IPS-15b (cell line): ENCODE measurements around the gene FOXR1.
"Not testable (repeated sequence)": the region's sequence is repeated elsewhere in the genome, so short reads cannot be mapped to it uniquely, and the experiment has no call there.

Experiments
- H3K27me3 ChIP-seq: one replicate; pipeline ENCODE4 v1.6.1; 2013; ENCODE audit warnings: low read length; ENCODE audit not compliant: control insufficient read depth, insufficient read depth
- H3K36me3 ChIP-seq: one replicate; pipeline ENCODE4 v1.6.1; 2013; ENCODE audit warnings: low read length; ENCODE audit not compliant: control insufficient read depth, insufficient read depth
- H3K4me1 ChIP-seq: one replicate; pipeline ENCODE4 v1.6.1; 2013; ENCODE audit warnings: mild to moderate bottlenecking, low read length; ENCODE audit not compliant: control insufficient read depth, insufficient read depth
- H3K4me3 ChIP-seq: one replicate; pipeline ENCODE4 v1.5.1; 2013; ENCODE audit warnings: low read depth, low read length
- H3K9ac ChIP-seq: one replicate; pipeline ENCODE4 v1.6.1; 2013; ENCODE audit warnings: low read depth, mild to moderate bottlenecking, low read length
- H3K9me3 ChIP-seq: one replicate; pipeline ENCODE4 v1.6.1; 2013; ENCODE audit warnings: mild to moderate bottlenecking, low read length; ENCODE audit not compliant: control insufficient read depth, insufficient read depth

The FOXR1 gene

DNA sequence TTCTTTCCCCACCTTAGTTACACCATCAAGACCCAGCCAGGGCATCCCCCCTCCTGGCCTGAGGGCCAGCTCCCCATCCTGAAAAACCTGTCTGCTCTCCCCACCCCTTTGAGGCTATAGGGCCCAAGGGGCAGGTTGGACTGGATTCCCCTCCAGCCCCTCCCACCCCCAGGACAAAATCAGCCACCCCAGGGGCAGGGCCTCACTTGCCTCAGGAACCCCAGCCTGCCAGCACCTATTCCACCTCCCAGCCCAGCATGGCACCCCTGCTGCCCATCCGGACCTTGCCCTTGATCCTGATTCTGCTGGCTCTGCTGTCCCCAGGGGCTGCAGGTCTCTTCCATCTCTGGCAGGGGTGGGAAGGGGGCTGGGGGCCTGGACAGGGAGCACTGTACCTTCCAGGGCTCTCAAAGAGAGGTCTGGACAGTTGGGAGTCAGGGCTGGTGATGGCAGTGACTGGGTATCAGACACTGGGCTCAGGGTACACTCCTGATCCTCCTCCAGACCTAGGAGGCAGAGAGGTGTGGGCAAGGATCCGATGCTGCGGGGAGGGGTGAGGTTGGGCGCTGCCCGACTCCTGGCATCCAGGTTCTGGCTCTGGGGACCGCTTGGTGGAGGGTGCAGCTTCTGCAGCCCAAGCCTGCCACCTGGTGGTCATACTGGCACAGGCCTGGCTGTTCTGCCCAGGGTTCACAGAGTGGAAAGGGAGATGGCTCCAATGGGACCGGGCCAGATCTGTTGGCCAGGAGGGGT is 15.3 kb upstream of the FOXR1 start, which contains the start of gene UPK2:
Gene UPK2 (plus strand): TSS at position 205 of the 753 bp plus-strand sequence. CDS start 53 bp downstream, at position 258.
- no peaks in the 10 kb centered on the region for H3K27me3 ChIP-seq
- H3K4me1 ChIP-seq, result no peaks in the 10 kb centered on the region
- no peak within 1 kb of the TSS for H3K4me3 ChIP-seq
- no peak within 1 kb of the TSS for H3K9ac ChIP-seq
- no peaks in the 10 kb centered on the region for H3K36me3 ChIP-seq
- H3K9me3 ChIP-seq, result no peaks in the 10 kb centered on the region

DNA sequence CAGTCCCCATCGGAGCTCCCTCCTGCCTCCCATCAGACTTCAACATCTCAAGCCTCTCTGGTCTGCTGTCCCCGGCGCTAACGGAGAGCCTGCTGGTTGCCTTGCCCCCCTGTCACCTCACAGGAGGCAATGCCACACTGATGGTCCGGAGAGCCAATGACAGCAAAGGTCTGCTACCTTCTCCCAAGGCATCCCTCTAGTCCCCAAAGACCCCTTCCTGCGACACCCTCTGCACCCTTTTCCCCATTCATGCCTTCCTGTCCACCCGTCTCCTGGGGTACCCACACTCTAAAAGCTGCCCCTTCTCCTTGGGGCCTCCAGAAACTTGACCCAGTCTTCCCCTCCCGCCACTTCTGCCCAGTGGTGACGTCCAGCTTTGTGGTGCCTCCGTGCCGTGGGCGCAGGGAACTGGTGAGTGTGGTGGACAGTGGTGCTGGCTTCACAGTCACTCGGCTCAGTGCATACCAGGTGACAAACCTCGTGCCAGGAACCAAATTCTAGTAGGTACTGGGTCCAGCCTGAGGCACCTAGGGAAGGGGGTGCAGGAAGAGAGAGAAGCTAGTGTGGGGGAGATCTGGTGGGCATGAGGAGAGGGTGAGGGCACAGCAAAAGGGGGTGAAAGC is 14.6 kb upstream of the FOXR1 start:
- H3K27me3 ChIP-seq, result no peaks in the 10 kb centered on the region
- no peaks in the 10 kb centered on the region for H3K9me3 ChIP-seq
- H3K36me3 ChIP-seq, result no peaks in the 10 kb centered on the region
- H3K4me3 ChIP-seq, result no peak overlapping the region
- no peaks in the 10 kb centered on the region for H3K4me1 ChIP-seq
- H3K9ac ChIP-seq, result no peak overlapping the region

DNA sequence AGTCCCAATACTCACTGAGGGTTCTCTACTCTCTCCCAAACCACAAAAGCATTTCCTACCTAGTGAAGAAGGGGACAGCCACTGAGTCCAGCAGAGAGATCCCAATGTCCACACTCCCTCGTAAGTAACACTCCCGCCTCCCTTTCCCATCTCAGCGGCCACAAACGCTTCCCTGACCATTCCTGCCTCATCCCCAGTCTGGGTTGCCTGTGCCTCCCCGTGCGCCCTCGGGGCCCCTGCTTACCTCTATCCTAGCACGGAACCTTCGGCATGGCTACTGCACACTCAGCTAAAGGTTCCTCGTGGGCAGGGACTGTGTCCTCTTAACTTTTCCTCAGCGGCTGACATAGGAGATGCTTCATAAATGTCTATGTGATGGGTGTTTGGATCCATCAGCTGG is 14.0 kb upstream of the FOXR1 start:
- Histone ChIP-seq H3K9me3 (no peaks in the 10 kb centered on the region), H3K36me3 (no peaks in the 10 kb centered on the region), H3K27me3 (no peaks in the 10 kb centered on the region), H3K9ac (no peak overlapping the region), H3K4me1 (no peaks in the 10 kb centered on the region), H3K4me3 (no peak overlapping the region)

DNA sequence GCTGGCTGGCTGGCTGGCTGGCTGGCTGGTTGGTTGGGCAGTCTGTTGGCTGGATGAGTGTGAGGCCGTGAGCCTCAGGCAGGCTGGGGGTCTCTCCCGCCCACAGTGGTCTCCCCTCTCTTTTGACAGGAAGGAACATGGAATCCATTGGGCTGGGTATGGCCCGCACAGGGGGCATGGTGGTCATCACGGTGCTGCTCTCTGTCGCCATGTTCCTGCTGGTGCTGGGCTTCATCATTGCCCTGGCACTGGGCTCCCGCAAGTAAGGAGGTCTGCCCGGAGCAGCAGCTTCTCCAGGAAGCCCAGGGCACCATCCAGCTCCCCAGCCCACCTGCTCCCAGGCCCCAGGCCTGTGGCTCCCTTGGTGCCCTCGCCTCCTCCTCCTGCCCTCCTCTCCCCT is 13.6 kb upstream of the FOXR1 start:
- no peaks in the 10 kb centered on the region for H3K27me3 ChIP-seq
- H3K9ac ChIP-seq, result no peak overlapping the region
- no peak overlapping the region for H3K4me3 ChIP-seq
- no peaks in the 10 kb centered on the region for H3K9me3 ChIP-seq
- no peaks in the 10 kb centered on the region for H3K4me1 ChIP-seq
- no peaks in the 10 kb centered on the region for H3K36me3 ChIP-seq

DNA sequence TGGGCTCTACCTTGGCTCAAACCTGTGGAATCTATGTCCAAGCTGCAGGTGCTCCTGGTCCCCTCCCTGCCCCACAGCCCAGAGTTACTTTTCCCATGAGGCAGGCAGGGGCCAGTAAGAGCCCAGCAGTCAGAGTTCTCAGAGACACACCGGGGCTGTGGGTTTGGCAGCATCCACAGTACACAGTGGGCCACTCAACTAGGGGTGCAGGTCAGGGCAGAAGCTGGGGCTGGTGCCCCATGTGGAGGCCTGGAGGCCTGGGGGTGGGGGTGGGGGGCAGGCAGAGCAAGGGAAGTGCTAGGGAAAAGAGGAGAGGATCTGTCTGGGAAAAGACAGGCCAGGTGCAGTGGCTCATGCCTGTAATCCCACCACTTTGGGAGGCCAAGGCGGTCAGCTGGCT is 13.0 kb upstream of the FOXR1 start:
- H3K4me1 ChIP-seq, result no peaks in the 10 kb centered on the region
- no peak overlapping the region for H3K9ac ChIP-seq
- no peak overlapping the region for H3K4me3 ChIP-seq

DNA sequence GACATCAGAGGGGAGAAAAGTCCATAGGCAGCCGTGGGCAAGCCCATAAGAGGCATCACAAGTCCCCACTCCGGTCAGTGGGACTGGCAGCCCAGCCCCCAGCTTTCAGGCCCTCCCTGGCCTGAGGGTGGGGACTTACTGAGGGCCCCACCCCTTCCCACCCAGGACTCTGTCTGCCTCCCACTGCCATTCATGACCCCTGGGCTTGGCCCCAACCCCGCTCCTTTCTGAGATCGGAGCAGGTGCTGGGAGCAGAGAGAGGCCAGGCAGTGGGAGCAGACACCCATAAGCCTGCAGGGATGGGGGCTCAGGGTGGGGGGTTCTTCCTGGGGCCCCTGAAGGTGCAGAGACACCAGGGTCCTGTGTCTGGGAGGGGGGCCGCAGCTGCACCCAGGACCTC is 10.4 kb upstream of the FOXR1 start:
- Histone ChIP-seq H3K4me1 (no peaks in the 10 kb centered on the region), H3K36me3 (no peaks in the 10 kb centered on the region), H3K9ac (no peak overlapping the region), H3K4me3 (no peak overlapping the region), H3K27me3 (no peaks in the 10 kb centered on the region), H3K9me3 (no peaks in the 10 kb centered on the region)

More for the DNA sequence above, 13.0 kb upstream of the FOXR1 start:
- Histone ChIP-seq H3K27me3 (no peaks in the 10 kb centered on the region), H3K36me3 (no peaks in the 10 kb centered on the region), H3K9me3 (no peaks in the 10 kb centered on the region)

DNA sequence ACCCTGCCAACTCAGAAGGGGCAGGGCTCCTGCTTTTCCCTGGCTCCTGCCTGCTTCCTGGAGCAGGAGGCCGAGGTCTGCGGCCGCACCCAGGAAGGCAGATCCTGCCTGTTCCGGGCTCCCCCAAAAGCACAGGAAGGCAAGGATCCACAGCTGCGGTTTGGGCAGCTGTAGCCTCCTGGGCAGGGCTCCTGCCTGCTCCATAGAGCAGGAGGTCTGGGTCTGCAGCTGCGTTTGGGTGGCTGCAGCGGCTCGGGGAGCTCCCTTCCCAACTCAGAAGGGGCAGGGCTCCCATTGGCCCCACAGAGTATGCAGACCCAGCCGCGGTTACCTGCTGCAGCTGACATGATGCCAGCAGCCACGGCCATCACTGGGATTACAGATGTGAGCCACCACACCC is 10.0 kb upstream of the FOXR1 start:
- Histone ChIP-seq H3K4me3 (no peak overlapping the region), H3K4me1 (no peaks in the 10 kb centered on the region), H3K9me3 (no peaks in the 10 kb centered on the region), H3K9ac (peak overlapping the region; percentile 54), H3K36me3 (no peaks in the 10 kb centered on the region), H3K27me3 (no peaks in the 10 kb centered on the region)

DNA sequence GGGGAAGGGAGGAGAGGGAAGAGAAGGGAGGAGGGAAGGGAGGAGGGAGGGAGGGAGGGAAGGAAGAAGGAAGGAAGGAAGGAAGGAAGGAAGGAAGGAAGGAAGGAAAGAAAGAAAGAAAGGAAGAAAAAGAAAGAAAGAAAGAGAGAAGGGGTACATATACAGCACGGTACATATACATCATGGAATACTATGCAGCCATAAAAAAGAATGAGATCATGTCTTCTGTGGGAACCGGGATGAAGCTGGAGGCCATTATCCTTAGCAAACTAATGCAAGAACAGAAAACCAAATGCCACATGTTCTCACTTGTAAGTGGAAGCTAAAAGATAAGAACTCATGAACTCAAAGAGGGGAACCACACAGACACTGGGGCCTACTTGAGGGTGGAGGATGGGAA is 2.1 kb upstream of the FOXR1 start:
- not testable (repeated sequence) for H3K4me1 ChIP-seq, H3K9ac ChIP-seq, H3K36me3 ChIP-seq, H3K9me3 ChIP-seq, H3K27me3 ChIP-seq, H3K4me3 ChIP-seq

DNA sequence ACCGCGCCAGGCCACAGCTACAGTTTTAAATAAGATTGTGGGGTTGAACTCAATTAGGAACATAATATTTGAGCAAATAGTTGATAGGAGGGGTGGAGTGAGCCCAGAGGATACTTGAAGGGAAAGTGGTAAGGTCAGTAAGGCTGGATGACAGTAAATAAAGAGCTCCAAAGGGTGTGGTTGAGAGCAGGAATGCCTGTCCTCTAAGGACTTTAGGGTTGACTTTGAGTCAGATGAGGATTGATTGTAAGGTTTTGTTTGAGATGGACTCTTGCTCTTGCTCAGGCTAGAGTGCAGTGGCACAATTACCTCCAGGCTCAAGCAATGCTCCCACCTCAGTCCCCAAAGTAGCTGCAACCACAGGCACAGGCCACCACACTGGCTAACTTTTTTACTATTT is 2.4 kb downstream of the FOXR1 start:
- H3K4me3 ChIP-seq, result no peak overlapping the region
- H3K27me3 ChIP-seq, result no peaks in the 10 kb centered on the region
- H3K36me3 ChIP-seq, result no peaks in the 10 kb centered on the region
- H3K9ac ChIP-seq, result no peak overlapping the region
- H3K4me1 ChIP-seq, result no peaks in the 10 kb centered on the region
- no peaks in the 10 kb centered on the region for H3K9me3 ChIP-seq

DNA sequence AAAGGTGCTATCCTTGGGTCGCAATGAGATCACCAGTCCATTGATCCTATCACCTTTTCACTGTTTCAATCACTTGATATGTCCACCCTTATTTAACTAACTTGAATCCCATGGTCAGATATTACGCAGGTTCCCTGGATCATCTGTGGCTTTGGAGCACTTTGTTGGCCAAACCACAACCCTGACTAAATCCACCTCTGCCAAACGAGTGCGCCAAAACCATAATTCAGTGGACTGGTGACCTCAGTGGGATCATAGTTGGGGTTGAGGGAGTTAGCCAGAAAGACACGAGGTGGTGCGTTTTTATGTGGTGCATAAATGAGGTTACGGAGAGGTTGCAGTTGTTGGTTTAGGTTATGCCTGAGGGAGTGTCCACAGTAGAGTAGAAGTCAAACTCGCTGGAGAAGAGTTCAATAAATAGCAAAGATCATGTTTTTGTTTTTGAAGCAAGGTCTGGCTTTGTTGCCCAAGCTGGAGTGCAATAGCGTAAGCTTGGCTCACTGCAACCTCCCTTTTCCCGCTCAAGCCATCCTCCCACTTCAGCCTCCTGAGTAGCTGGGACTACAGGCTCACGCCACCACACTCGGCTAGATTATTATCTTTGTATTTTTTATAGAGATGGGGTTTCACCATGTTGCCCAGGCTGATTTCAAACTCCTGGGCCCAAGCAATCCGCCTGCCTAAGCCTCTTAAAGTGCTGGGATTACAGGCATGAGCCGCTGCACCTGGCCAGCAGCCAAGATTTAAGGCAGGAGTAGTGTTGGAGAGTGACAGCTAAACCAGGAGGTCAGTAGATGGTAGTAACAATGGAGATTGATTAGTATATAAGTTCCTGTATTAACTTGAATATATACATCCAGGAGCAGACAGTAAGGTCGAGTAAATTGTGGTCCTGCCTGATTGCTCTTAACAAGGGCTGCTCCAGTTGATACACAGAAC is 4.5 kb downstream of the FOXR1 start:
- H3K4me3 ChIP-seq, result no peak overlapping the region
- H3K36me3 ChIP-seq, result no peaks in the 10 kb centered on the region
- H3K4me1 ChIP-seq, result peaks cover 11% of the 10 kb centered on the region
- no peak overlapping the region for H3K9ac ChIP-seq
- H3K27me3 ChIP-seq, result peaks cover 4% of the 10 kb centered on the region
- H3K9me3 ChIP-seq, result no peaks in the 10 kb centered on the region

DNA sequence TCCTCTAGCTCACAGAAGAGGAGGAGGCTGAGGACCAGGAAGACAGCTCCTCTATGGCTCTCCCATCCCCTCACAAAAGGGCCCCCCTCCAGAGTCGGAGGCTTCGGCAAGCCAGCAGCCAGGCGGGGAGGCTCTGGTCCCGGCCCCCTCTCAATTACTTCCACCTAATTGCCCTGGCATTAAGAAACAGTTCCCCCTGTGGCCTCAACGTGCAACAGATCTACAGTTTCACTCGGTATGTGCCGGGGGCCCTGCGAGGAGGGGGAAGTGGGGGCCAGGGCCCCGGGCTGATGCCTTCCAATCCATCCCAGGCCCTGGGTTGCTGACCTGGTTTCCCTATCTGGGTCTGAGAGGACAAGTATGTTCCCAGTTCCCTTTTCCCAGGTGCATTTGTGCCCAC is 7.9 kb downstream of the FOXR1 start:
- Histone ChIP-seq H3K4me3 (no peak overlapping the region), H3K36me3 (no peaks in the 10 kb centered on the region), H3K27me3 (peaks cover 6% of the 10 kb centered on the region), H3K9ac (no peak overlapping the region), H3K4me1 (peaks cover 11% of the 10 kb centered on the region), H3K9me3 (no peaks in the 10 kb centered on the region)
